Colonic mucosa (tissue), 4 donors: ENCODE data around the gene SLC16A13. TPM values are rescaled to one million over a fixed set of nuclear protein-coding genes. Genes with fewer than 3 reads are reported as not detected.

Experiments
- DNase-seq: peaks from one replicate; pipeline ENCODE4 v3.0.0-alpha.2; 2020
- H3K27ac ChIP-seq: fragments of 200-600 bp; one replicate; pipeline ENCODE4 v1.8.0; 2021
- H3K27me3 ChIP-seq: fragments of 200-600 bp; one replicate; pipeline ENCODE4 v1.8.0; 2021
- H3K36me3 ChIP-seq: fragments of 200-600 bp; one replicate; pipeline ENCODE4 v1.8.0; 2021
- H3K4me1 ChIP-seq: fragments of 200-600 bp; one replicate; pipeline ENCODE4 v1.8.0; 2021; ENCODE audit warnings: mild to moderate bottlenecking
- H3K4me3 ChIP-seq: fragments of 200-600 bp; one replicate; pipeline ENCODE4 v1.8.0; 2021
- H3K9ac ChIP-seq, 2 donors: one replicate each; pipeline ENCODE4 v1.7.0; 2013; ENCODE audit warnings: control low read depth in 2 of 2, low read depth in 2 of 2, low read length in 2 of 2
- H3K9me3 ChIP-seq: fragments of 200-600 bp; one replicate; pipeline ENCODE4 v1.8.0; 2021
- CTCF ChIP-seq: fragments of 200-600 bp; IDR thresholded peaks from one replicate; pipeline ENCODE4 v1.8.0; 2022; ENCODE audit warnings: antibody characterized with exemption, mild to moderate bottlenecking
- intact Hi-C: fragments of 100-400 bp; cut with DNase I; formaldehyde crosslinking; loops from one replicate; pipeline ENCODE4 v1.14.1; 2022
- total RNA-seq, 2 donors: library from RNA; stranded (reverse); fragmentation: NEBNext Ultra II Directional in 1 of 2; extraction: Animal tissue kit (Norgen Biotek cat#: 25700) in 1 of 2; gene quantifications; one replicate each; pipeline ENCODE4 v1.2.1, GENCODE V29; 2021
- donor health status: healthy.
- donor health status: DM: no; HTN: no; CAD: no.
- donor health status: DM: no; HTN: no; CAD: no.

SLC16A13 gene
- total RNA-seq, 2 donors from 2014 or later, result 11.0 to 13.9 TPM

- H3K27ac ChIP-seq, result peak overlapping the region; percentile 57
- intact Hi-C loops, result no loop called here
- H3K36me3 ChIP-seq, result no peaks in the 10 kb centered on the region
- peak; percentile 29 for DNase-seq
- H3K4me3 ChIP-seq, result peak overlapping the region; percentile 30
- peak overlapping the region; percentile 56 to 76 for H3K9ac ChIP-seq
- H3K9me3 ChIP-seq, result no peaks in the 10 kb centered on the region
- no peak for TF ChIP-seq CTCF
- H3K27me3 ChIP-seq, result no peaks in the 10 kb centered on the region
- no peaks in the 10 kb centered on the region for H3K4me1 ChIP-seq
These were observed 17.4 kb upstream of the SLC16A13 start for GRCh38 chr17:7018331-7018964.

- Histone ChIP-seq H3K27me3 (no peaks in the 10 kb centered on the region), H3K9ac (peak overlapping the region; percentile 74 to 76), H3K9me3 (no peaks in the 10 kb centered on the region), H3K4me1 (no peaks in the 10 kb centered on the region), H3K36me3 (no peaks in the 10 kb centered on the region), H3K27ac (peak overlapping the region; percentile 57), H3K4me3 (peak overlapping the region; percentile 30)
- TF ChIP-seq CTCF, result no peak
- no peak for DNase-seq
- intact Hi-C loops, result no loop called here
These were observed 16.4 kb upstream of the SLC16A13 start for GRCh38 chr17:7019367-7019766.

GRCh38 chr17:7019839-7020519 lies 15.8 kb upstream of the SLC16A13 start:
- Histone ChIP-seq H3K9ac (peak overlapping the region; percentile 74 to 76), H3K27me3 (no peaks in the 10 kb centered on the region), H3K36me3 (no peaks in the 10 kb centered on the region), H3K4me1 (no peaks in the 10 kb centered on the region), H3K27ac (peak overlapping the region; percentile 57), H3K4me3 (peak overlapping the region; percentile 30), H3K9me3 (no peaks in the 10 kb centered on the region)
- peak; percentile 58 for DNase-seq
- intact Hi-C loops, result loop anchor here (5.0 kb wide), 1 partner anchor 108 kb away; no protein-coding TSS in a partner anchor
- TF ChIP-seq CTCF, result no peak

- Histone ChIP-seq H3K4me1 (no peaks in the 10 kb centered on the region), H3K9ac (peak overlapping the region; percentile 2 to 62), H3K27me3 (no peaks in the 10 kb centered on the region), H3K27ac (no peak overlapping the region), H3K36me3 (no peaks in the 10 kb centered on the region), H3K9me3 (no peaks in the 10 kb centered on the region), H3K4me3 (no peak overlapping the region)
- no peak for DNase-seq
- intact Hi-C loops, result loop anchor here (5.0 kb wide), 1 partner anchor 109 kb away; no protein-coding TSS in a partner anchor
- TF ChIP-seq CTCF, result no peak
These were observed 14.7 kb upstream of the SLC16A13 start for GRCh38 chr17:7020894-7021664.

- DNase-seq, result peak; percentile 82
- intact Hi-C loops, result loop anchor here (5.0 kb wide), 1 partner anchor 110 kb away; no protein-coding TSS in a partner anchor
- no peaks in the 10 kb centered on the region for H3K27me3 ChIP-seq
- no peak overlapping the region for H3K27ac ChIP-seq
- H3K9me3 ChIP-seq, result no peaks in the 10 kb centered on the region
- H3K36me3 ChIP-seq, result no peaks in the 10 kb centered on the region
- TF ChIP-seq CTCF, result peak; percentile 95
- H3K4me3 ChIP-seq, result peak overlapping the region; percentile 16
- H3K4me1 ChIP-seq, result no peaks in the 10 kb centered on the region
- H3K9ac ChIP-seq, result peak overlapping the region; percentile 2 to 62
These were observed 13.6 kb upstream of the SLC16A13 start for GRCh38 chr17:7021993-7022778.
